HepG2 (cell line): ENCODE data around the gene OCLN. TPM values are rescaled to one million over a fixed set of nuclear protein-coding genes. Genes with fewer than 3 reads are reported as not detected.
A peak's percentile ranks its signal among the peaks of the same experiment; 100 is the strongest.

Source experiments
- ATF7 ChIP-seq, 2 experiments: fragments of 450-650 bp in 1 of 2; sonication (generic) in 1 of 2; formaldehyde crosslinking in 1 of 2; IDR thresholded peaks; 2 replicates each; pipeline versions ENCODE4 v1.4.0 to v1.6.1; 2016 to 2020; ENCODE audit warnings: antibody characterized with exemption in 1 of 2, mild to moderate bottlenecking in 1 of 2, missing genetic modification reagents in 1 of 2
- BORCS8-MEF2B ChIP-seq: sonication (generic); formaldehyde crosslinking; IDR thresholded peaks from 2 replicates; pipeline ENCODE4 v1.8.0; 2022; ENCODE audit warnings: mild to moderate bottlenecking, missing genetic modification reagents
- KDM5A ChIP-seq: fragments of 200-600 bp; sonication (generic); IDR thresholded peaks from 2 replicates; pipeline ENCODE4 v1.7.0; 2018; ENCODE audit warnings: antibody characterized with exemption, mild to moderate bottlenecking, low read length, borderline replicate concordance
- KLF11 ChIP-seq: IDR thresholded peaks from 2 replicates; pipeline ENCODE4 v1.6.1; 2016; ENCODE audit warnings: missing compliant biosample characterization
- KLF9 ChIP-seq: IDR thresholded peaks from 2 replicates; pipeline ENCODE4 v1.6.1; 2016; ENCODE audit warnings: low read depth
- MZF1 ChIP-seq: sonication (generic); formaldehyde crosslinking; IDR thresholded peaks from 2 replicates; pipeline ENCODE4 v1.8.1; 2023; ENCODE audit warnings: mild to moderate bottlenecking, missing genetic modification reagents, borderline replicate concordance
- NFIC ChIP-seq: IDR thresholded peaks from 2 replicates; pipeline ENCODE4 v1.6.1; 2012; ENCODE audit warnings: mild to moderate bottlenecking, low read length, inconsistent platforms
- STAG1 ChIP-seq: sonication (generic); formaldehyde crosslinking; IDR thresholded peaks from 2 replicates; pipeline ENCODE4 v1.4.0; 2020; ENCODE audit warnings: missing genetic modification reagents
- THRA ChIP-seq: sonication (generic); formaldehyde crosslinking; IDR thresholded peaks from 2 replicates; pipeline ENCODE4 v1.4.0; 2020; ENCODE audit warnings: missing genetic modification reagents, borderline replicate concordance
- U2AF2 ChIP-seq: fragments of 200-400 bp; formaldehyde crosslinking; IDR thresholded peaks from 2 replicates; pipeline ENCODE4 v1.6.1; 2017; ENCODE audit warnings: low read depth, mild to moderate bottlenecking, low read length
- XRCC5 ChIP-seq: fragments of 200-400 bp; formaldehyde crosslinking; optimal IDR thresholded peaks from 2 replicates; pipeline ENCODE3; 2017; ENCODE audit warnings: mild to moderate bottlenecking, low read length
- ZFP90 ChIP-seq: sonication (generic); formaldehyde crosslinking; IDR thresholded peaks from 2 replicates; pipeline ENCODE4 v1.8.0; 2022; ENCODE audit warnings: missing genetic modification reagents, mild to moderate bottlenecking, inconsistent platforms, borderline replicate concordance
- ZNF292 ChIP-seq: sonication (generic); formaldehyde crosslinking; IDR thresholded peaks from 2 replicates; pipeline ENCODE4 v1.8.1; 2022; ENCODE audit warnings: mild to moderate bottlenecking, low read depth, missing genetic modification reagents, borderline replicate concordance
- ZNF335 ChIP-seq: sonication (generic); formaldehyde crosslinking; IDR thresholded peaks from 2 replicates; pipeline ENCODE4 v1.4.0; 2020; ENCODE audit warnings: missing genetic modification reagents
- ZNF350 ChIP-seq: sonication (generic); formaldehyde crosslinking; IDR thresholded peaks from 2 replicates; pipeline ENCODE4 v1.4.0; 2020; ENCODE audit warnings: mild to moderate bottlenecking, low read depth, missing genetic modification reagents, borderline replicate concordance
- ZNF503 ChIP-seq: sonication (generic); formaldehyde crosslinking; IDR thresholded peaks from 2 replicates; pipeline ENCODE4 v1.4.0; 2020; ENCODE audit warnings: missing genetic modification reagents
- polyA plus RNA-seq, 8 experiments: library from polyadenylated mRNA; depleted of rRNA in 3 of 8; stranded (reverse) in 7 of 8; unstranded in 1 of 8; fragments of >200 nt; fragmentation: Illumina TruSeq in 4 of 8; extraction: Trizol in 4 of 8; gene quantifications; 2 replicates each; pipeline versions ENCODE4 v1.2.1 to v1.2.3, GENCODE V29; 2011 to 2016; ENCODE audit warnings: low read depth in 4 of 8, missing spikeins in 1 of 8, mixed read lengths in 1 of 8; ENCODE audit not compliant: insufficient read depth in 1 of 8
- total RNA-seq, 5 experiments: library from RNA; depleted of rRNA; stranded (reverse); fragments of >200 nt; fragmentation: Illumina TruSeq; extraction: Trizol; gene quantifications; 2 replicates each; pipeline ENCODE4 v1.2.3, GENCODE V29; 2016; ENCODE audit warnings: low read depth in 1 of 5

Gene OCLN
- total and polyA plus RNA-seq, 2 of the 13 experiments (the other 11 are each of a cell fraction or from before 2014, with no cell fraction given): 24.1 to 34.8 TPM

GRCh38 chr5:69492391-69492922 lies at the start of gene OCLN (continued):
- 0 out of 2 replicates have a peak, but pooled peaks have one; percentile 44 for TF ChIP-seq KDM5A
- no peak for TF ChIP-seq NFIC
- peak; percentile 83; the same call in 1 of the 2 replicates for TF ChIP-seq ZFP90 (CRISPR knock-in tag)
- TF ChIP-seq STAG1 (CRISPR knock-in tag): no peak; the same call in 1 of the 2 replicates
- TF ChIP-seq KLF11 (CRISPR knock-in tag): peak; percentile 82
- TF ChIP-seq ATF7 (IDR thresholded peaks at IDR 0.05): no peak
- TF ChIP-seq ATF7 (CRISPR knock-in tag; IDR thresholded peaks at IDR 0.05): no peak
- TF ChIP-seq ZNF292 (CRISPR knock-in tag): peak; percentile 89
- TF ChIP-seq ZNF503 (CRISPR knock-in tag): no peak
- TF ChIP-seq U2AF2: no peak
- TF ChIP-seq ZNF350 (CRISPR knock-in tag): no peak; the same call in 1 of the 2 replicates
- TF ChIP-seq MZF1 (CRISPR knock-in tag): no peak
- peak; percentile 84; the same call in 1 of the 2 replicates for TF ChIP-seq BORCS8-MEF2B (CRISPR knock-in tag)
- TF ChIP-seq THRA (CRISPR knock-in tag): peak; percentile 47; the same call in 1 of the 2 replicates
- TF ChIP-seq ZNF335 (CRISPR knock-in tag): no peak; the same call in 1 of the 2 replicates
- TF ChIP-seq KLF9: peak; percentile 71; the same call in 1 of the 2 replicates
- peak; percentile 68 for TF ChIP-seq XRCC5
- TF ChIP-seq, all 625 proteins: peak for 281
